B cell (primary cell): Measurements from ENCODE around the gene EFCC1. TPM values are rescaled to one million over a fixed set of nuclear protein-coding genes. Genes with fewer than 3 reads are reported as not detected.

Experiments
- ATAC-seq: fragments of 200-7000 bp; cut with Tn5 transposase; one replicate; pipeline ENCODE4 v1.10.0; 2021; ENCODE audit warnings: low read depth, mild to moderate bottlenecking, moderate number of reproducible peaks, moderate library complexity
- CTCF ChIA-PET: fragments of 350-600 bp; sonication (Branson Sonifier 250); formaldehyde crosslinking; loops from one replicate; lab custom pipeline; 2021; ENCODE audit warnings: antibody characterized with exemption, inconsistent platforms; lab: Charles Lee
- POLR2A ChIA-PET: fragments of 350-600 bp; sonication (Branson Sonifier 250); formaldehyde crosslinking; loops from one replicate; lab custom pipeline; 2021; ENCODE audit warnings: antibody characterized with exemption; lab: Charles Lee
- DNase-seq: peaks from one replicate; pipeline ENCODE4 v3.0.0; 2013
- H2AFZ ChIP-seq: 2 replicates; pipeline ENCODE4 v1.6.1; 2012; ENCODE audit warnings: mild to moderate bottlenecking, low read depth, low read length; ENCODE audit not compliant: insufficient read depth, poor library complexity, severe bottlenecking
- H3K27ac ChIP-seq, 2 donors: 1 replicate in 1 of 2; 2 replicates in 1 of 2; pipeline ENCODE4 v1.5.1; 2012 to 2013; ENCODE audit warnings: low read length in 2 of 2, mild to moderate bottlenecking in 2 of 2, moderate library complexity in 1 of 2
- H3K27me3 ChIP-seq, 4 experiments: fragments of 200-600 bp in 1 of 4; sonication (generic) in 1 of 4; replicated peaks in 1 of 4; 1 replicate in 2 of 4; 2 replicates in 2 of 4; pipeline versions ENCODE4 v1.6.1 to v1.7.0; 2013 to 2016; ENCODE audit warnings: low read length in 3 of 4, mild to moderate bottlenecking in 2 of 4, mixed read lengths in 1 of 4, moderate library complexity in 1 of 4; ENCODE audit not compliant: insufficient read depth in 4 of 4, control insufficient read depth in 3 of 4; ENCODE audit errors: control extremely low read depth in 1 of 4
- H3K36me3 ChIP-seq, 2 experiments: replicated peaks in 1 of 2; 1 replicate in 1 of 2; 2 replicates in 1 of 2; pipeline versions ENCODE4 v1.6.1 to v1.7.1; 2013; ENCODE audit warnings: low read length in 1 of 2; ENCODE audit not compliant: insufficient read depth in 2 of 2, control insufficient read depth in 1 of 2; ENCODE audit errors: control extremely low read depth in 1 of 2, extremely low read depth in 1 of 2
- H3K4me1 ChIP-seq, 2 donors: fragments of 200-600 bp in 1 of 2; sonication (generic) in 1 of 2; 1 replicate in 1 of 2; 2 replicates in 1 of 2; pipeline versions ENCODE4 v1.5.1 to v1.6.1; 2013 to 2017; ENCODE audit warnings: low read length in 2 of 2; ENCODE audit not compliant: control insufficient read depth in 2 of 2, insufficient read depth in 2 of 2
- H3K4me2 ChIP-seq: replicated peaks from 2 replicates; pipeline ENCODE3; 2012; ENCODE audit warnings: mild to moderate bottlenecking, low read depth, low read length; ENCODE audit not compliant: poor library complexity, severe bottlenecking
- H3K4me3 ChIP-seq, 5 experiments: fragments of 200-600 bp in 1 of 5; sonication (generic) in 1 of 5; 1 replicate in 3 of 5; 2 replicates in 2 of 5; pipeline versions ENCODE4 v1.5.1 to v1.7.0; 2011 to 2016; ENCODE audit warnings: low read length in 4 of 5, mild to moderate bottlenecking in 4 of 5, low read depth in 2 of 5, control low read depth in 1 of 5, moderate library complexity in 1 of 5; ENCODE audit not compliant: insufficient read depth in 1 of 5; ENCODE audit errors: control extremely low read depth in 1 of 5, extremely low read depth in 1 of 5
- H3K79me2 ChIP-seq: fragments of 200-600 bp; sonication (generic); one replicate; pipeline ENCODE4 v1.6.0; 2016; ENCODE audit warnings: low read length; ENCODE audit not compliant: control insufficient read depth, insufficient read depth
- H3K9ac ChIP-seq: fragments of 200-600 bp; sonication (generic); 2 replicates; pipeline ENCODE4 v1.6.1; 2017; ENCODE audit warnings: mild to moderate bottlenecking, low read length, moderate library complexity
- H3K9me3 ChIP-seq, 3 donors: one replicate each; pipeline versions ENCODE4 v1.6.1 to v1.7.1; 2013; ENCODE audit warnings: low read length in 2 of 3; ENCODE audit not compliant: control insufficient read depth in 2 of 3, insufficient read depth in 1 of 3; ENCODE audit errors: control extremely low read depth in 1 of 3
- H4K20me1 ChIP-seq: 2 replicates; pipeline ENCODE4 v1.6.0; 2012; ENCODE audit warnings: mild to moderate bottlenecking, low read length; ENCODE audit not compliant: insufficient read depth, control insufficient read depth, poor library complexity, severe bottlenecking
- H3K27ac Mint-ChIP-seq: one replicate; pipeline ENCODE4 v1.8.0; 2021; ENCODE audit warnings: mixed read lengths
- H3K27me3 Mint-ChIP-seq: one replicate; pipeline ENCODE4 v1.8.0; 2021; ENCODE audit warnings: mixed read lengths
- H3K4me1 Mint-ChIP-seq: one replicate; pipeline ENCODE4 v1.8.0; 2021; ENCODE audit warnings: mixed read lengths
- H3K4me3 Mint-ChIP-seq: one replicate; pipeline ENCODE4 v1.8.0; 2021; ENCODE audit warnings: mixed read lengths
- H3K9me3 Mint-ChIP-seq: one replicate; pipeline ENCODE4 v1.8.0; 2022; ENCODE audit warnings: mixed read lengths; ENCODE audit not compliant: insufficient read depth
- EZH2 ChIP-seq: IDR thresholded peaks from 2 replicates; pipeline ENCODE4 v1.6.1; 2012; ENCODE audit warnings: borderline replicate concordance, low read depth, mild to moderate bottlenecking, moderate library complexity, low read length; ENCODE audit not compliant: insufficient read depth, poor library complexity, severe bottlenecking
- WGBS: methylation state at CpG from one replicate; pipeline ENCODE4 v1.1.5; 2013; ENCODE audit warnings: missing lambda C conversion rate; ENCODE audit not compliant: insufficient coverage; 5-methylcytosine and 5-hydroxymethylcytosine counted together
- intact Hi-C: fragments of 100-400 bp; cut with micrococcal nuclease; formaldehyde crosslinking; loops from one replicate; pipeline ENCODE4 v1.10.0; 2022
- polyA plus RNA-seq: library from polyadenylated mRNA; depleted of rRNA; stranded (reverse); fragments of >200 nt; gene quantifications from 2 replicates; pipeline ENCODE4 v1.2.3, GENCODE V29; 2012
- total RNA-seq, 2 donors: library from RNA; stranded (reverse); fragments of 120-200 nt in 1 of 2; gene quantifications; 1 replicate in 1 of 2; 2 replicates in 1 of 2; pipeline versions ENCODE4 v1.2.3 to v1.2.4, GENCODE V29; 2013 to 2022
- TF ChIP-seq, protein P1 (sequence below): fragments of 200-600 bp; IDR thresholded peaks from one replicate; pipeline ENCODE4 v1.8.0; 2022; ENCODE audit warnings: antibody characterized with exemption, mild to moderate bottlenecking

EFCC1 gene
- total and polyA plus RNA-seq, 2 donors (not counting 1 experiment from before 2014, with no cell fraction given) = 0.06 TPM; not detected in 1

DNA sequence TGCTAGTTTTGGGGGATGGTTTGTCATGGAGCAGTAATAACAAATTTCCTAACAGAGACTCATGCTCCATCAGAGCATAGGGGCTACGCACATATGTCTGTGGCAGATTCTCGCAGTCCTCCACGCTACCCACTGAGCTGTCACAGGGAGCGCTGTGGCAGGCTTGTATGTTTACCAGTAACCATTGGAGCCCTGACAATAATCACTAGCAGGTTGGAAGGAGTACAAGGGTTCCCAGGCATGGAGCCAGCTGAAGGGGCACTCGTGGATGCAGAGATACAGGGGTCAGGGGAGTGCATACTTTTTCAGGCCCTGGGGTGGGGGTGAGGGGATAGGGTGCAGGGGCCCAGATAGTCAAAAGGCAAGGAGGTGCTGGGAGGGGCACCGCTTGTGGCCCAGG is 51.6 kb downstream of the EFCC1 start:
- 100% methylated on average over 1 of the region's 6 CpGs for WGBS
- intact Hi-C loops = loop anchor here (1.0 to 2.0 kb wide), 5 partner anchors 26 to 193 kb away; partner anchors contain the start of gene ISY1
- Histone ChIP-seq H3K4me2 (no peak overlapping the region), H3K27ac (no peak overlapping the region), H4K20me1 (no peaks in the 10 kb centered on the region), H3K4me1 (peaks cover 4 to 7% of the 10 kb centered on the region in 2 donors), H3K9ac (no peak overlapping the region), H3K9me3 (peaks cover 1 to 7% (median 4%) of the 10 kb centered on the region in 3 donors), H3K27me3 (peaks cover 0 to 10% (median 2%) of the 10 kb centered on the region in 4 experiments), H3K4me3 (no peak overlapping the region), H3K36me3 (no peaks in the 10 kb centered on the region), H3K79me2 (no peaks in the 10 kb centered on the region), H2AFZ (no peak overlapping the region)
- ChIA-PET POLR2A (no interaction called here), CTCF (interaction anchor here (0.7 to 9.6 kb wide), 33 partner anchors 8 to 271 kb away, joined by 3 to 294 read pairs (median 6); partner anchors contain the start of genes COPG1 and RAB43)
- no peak for ATAC-seq
- no peak overlapping the region for H3K27ac Mint-ChIP-seq
- H3K4me1 Mint-ChIP-seq = peaks cover 7% of the 10 kb centered on the region
- H3K4me3 Mint-ChIP-seq = no peak overlapping the region
- H3K27me3 Mint-ChIP-seq = peaks cover 31% of the 10 kb centered on the region
- peaks cover 5% of the 10 kb centered on the region for H3K9me3 Mint-ChIP-seq
- DNase-seq = no peak
- no peak for TF ChIP-seq EZH2
- TF ChIP-seq, protein P1, sequence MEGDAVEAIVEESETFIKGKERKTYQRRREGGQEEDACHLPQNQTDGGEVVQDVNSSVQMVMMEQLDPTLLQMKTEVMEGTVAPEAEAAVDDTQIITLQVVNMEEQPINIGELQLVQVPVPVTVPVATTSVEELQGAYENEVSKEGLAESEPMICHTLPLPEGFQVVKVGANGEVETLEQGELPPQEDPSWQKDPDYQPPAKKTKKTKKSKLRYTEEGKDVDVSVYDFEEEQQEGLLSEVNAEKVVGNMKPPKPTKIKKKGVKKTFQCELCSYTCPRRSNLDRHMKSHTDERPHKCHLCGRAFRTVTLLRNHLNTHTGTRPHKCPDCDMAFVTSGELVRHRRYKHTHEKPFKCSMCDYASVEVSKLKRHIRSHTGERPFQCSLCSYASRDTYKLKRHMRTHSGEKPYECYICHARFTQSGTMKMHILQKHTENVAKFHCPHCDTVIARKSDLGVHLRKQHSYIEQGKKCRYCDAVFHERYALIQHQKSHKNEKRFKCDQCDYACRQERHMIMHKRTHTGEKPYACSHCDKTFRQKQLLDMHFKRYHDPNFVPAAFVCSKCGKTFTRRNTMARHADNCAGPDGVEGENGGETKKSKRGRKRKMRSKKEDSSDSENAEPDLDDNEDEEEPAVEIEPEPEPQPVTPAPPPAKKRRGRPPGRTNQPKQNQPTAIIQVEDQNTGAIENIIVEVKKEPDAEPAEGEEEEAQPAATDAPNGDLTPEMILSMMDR = no peak

DNA sequence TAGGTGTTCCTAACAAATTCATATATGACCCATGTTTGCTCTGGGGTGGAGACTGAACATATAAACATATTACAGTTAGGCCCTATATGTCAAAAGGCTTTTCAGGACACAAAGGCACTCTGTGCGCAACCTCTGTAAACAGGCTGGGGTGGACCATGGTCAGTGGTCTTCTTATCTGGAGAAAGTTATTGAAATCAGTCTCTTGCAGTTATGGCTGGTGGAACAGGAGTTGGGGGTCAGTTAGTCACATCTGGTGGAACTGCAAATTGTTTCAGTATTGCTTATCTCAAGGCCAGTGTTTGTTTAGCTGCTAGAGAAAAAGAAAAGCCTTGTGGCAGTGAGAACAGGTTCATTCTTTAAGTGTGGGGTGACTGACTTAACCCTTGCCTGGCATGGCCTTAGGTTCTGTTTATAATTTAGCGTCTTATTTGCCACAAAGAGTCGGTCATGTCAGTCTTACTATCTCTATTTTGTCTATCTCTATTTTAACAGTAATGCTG is 53.6 kb downstream of the EFCC1 start:
- no peaks in the 10 kb centered on the region for H3K9me3 Mint-ChIP-seq
- ChIA-PET CTCF (interaction anchor here (1.9 to 9.6 kb wide), 8 partner anchors 13 to 262 kb away, joined by 6 to 294 read pairs (median 26); partner anchors contain the start of gene COPG1), POLR2A (no interaction called here)
- H3K36me3 ChIP-seq = no peaks in the 10 kb centered on the region
- H3K27me3 Mint-ChIP-seq = peaks cover 25% of the 10 kb centered on the region
- H3K4me3 Mint-ChIP-seq = no peak overlapping the region
- 100% methylated on average over 1 of the region's 3 CpGs for WGBS
- no peaks in the 10 kb centered on the region for H3K79me2 ChIP-seq
- H3K27me3 ChIP-seq = peaks cover 0 to 12% (median 4%) of the 10 kb centered on the region in 4 experiments
- H2AFZ ChIP-seq = no peak overlapping the region
- no peak for TF ChIP-seq EZH2
- TF ChIP-seq, protein P1 = no peak
- intact Hi-C loops = no loop called here
- no peak overlapping the region for H3K27ac ChIP-seq
- H3K9me3 ChIP-seq = peaks cover 0 to 4% (median 0%) of the 10 kb centered on the region in 3 donors
- ATAC-seq (no peak), DNase-seq (no peak)
- no peak overlapping the region for H3K4me2 ChIP-seq
- H3K4me1 Mint-ChIP-seq = peaks cover 14% of the 10 kb centered on the region
- peaks cover 6 to 24% of the 10 kb centered on the region in 2 donors for H3K4me1 ChIP-seq
- no peak overlapping the region for H3K9ac ChIP-seq
- no peaks in the 10 kb centered on the region for H4K20me1 ChIP-seq
- no peak overlapping the region for H3K4me3 ChIP-seq
- H3K27ac Mint-ChIP-seq = no peak overlapping the region
